Loucy (cell line): ENCODE results near the gene TRPM8.

Experiments
- EZH2phosphoT487 ChIP-seq: fragments of 200-600 bp; IDR thresholded peaks from 2 replicates; pipeline ENCODE4 v1.6.1; 2018; ENCODE audit warnings: antibody characterized with exemption, mild to moderate bottlenecking, moderate library complexity, borderline replicate concordance
- TF ChIP-seq, protein P1 (sequence below): fragments of 200-600 bp; sonication (generic); conservative IDR thresholded peaks from 2 replicates; pipeline ENCODE4 v1.5.1; 2014; ENCODE audit warnings: mild to moderate bottlenecking, antibody characterized with exemption, low read length

DNA sequence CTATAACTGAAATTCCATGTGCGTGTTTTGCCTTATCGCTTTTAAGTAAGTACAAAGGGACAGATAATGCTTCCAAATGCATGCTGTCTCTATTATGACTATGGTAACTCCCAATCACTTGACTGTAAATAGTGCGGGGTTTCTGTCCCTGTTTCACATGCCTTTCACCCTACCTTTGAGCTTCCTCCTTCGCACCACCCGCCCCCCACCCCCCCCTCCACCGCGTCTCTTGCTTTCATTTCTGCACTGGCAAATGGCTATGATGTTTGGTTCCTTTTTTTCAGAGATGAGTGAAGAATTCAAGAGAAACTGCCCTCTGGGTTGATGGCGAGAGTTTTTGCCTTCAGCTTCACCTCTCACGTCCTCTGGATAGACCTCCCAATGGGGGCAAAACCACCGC is 108.3 kb downstream of the TRPM8 start:
- TF ChIP-seq, protein P1, sequence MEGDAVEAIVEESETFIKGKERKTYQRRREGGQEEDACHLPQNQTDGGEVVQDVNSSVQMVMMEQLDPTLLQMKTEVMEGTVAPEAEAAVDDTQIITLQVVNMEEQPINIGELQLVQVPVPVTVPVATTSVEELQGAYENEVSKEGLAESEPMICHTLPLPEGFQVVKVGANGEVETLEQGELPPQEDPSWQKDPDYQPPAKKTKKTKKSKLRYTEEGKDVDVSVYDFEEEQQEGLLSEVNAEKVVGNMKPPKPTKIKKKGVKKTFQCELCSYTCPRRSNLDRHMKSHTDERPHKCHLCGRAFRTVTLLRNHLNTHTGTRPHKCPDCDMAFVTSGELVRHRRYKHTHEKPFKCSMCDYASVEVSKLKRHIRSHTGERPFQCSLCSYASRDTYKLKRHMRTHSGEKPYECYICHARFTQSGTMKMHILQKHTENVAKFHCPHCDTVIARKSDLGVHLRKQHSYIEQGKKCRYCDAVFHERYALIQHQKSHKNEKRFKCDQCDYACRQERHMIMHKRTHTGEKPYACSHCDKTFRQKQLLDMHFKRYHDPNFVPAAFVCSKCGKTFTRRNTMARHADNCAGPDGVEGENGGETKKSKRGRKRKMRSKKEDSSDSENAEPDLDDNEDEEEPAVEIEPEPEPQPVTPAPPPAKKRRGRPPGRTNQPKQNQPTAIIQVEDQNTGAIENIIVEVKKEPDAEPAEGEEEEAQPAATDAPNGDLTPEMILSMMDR = no peak
- no peak for TF ChIP-seq EZH2phosphoT487
